WTC11 (cell line): ENCODE results near the gene HOXC11. TPM values are rescaled to one million over a fixed set of nuclear protein-coding genes. Genes with fewer than 3 reads are reported as not detected.

Experiments used
- ATAC-seq: fragments of 200-7000 bp; cut with Tn5 transposase; 2 replicates; pipeline ENCODE4 v1.10.0; 2021; ENCODE audit warnings: mild to moderate bottlenecking, moderate library complexity
- CTCF ChIA-PET: fragments of 300-600 bp; sonication (Branson Sonifier 250); formaldehyde crosslinking; loops from one replicate; lab custom pipeline; 2021; ENCODE audit warnings: antibody characterized with exemption; lab: Charles Lee
- POLR2A ChIA-PET: fragments of 350-600 bp; sonication (Branson Sonifier 250); formaldehyde crosslinking; loops from one replicate; lab custom pipeline; 2021; ENCODE audit warnings: antibody characterized with exemption; lab: Charles Lee
- DNase-seq: peaks from one replicate; pipeline ENCODE4 v3.0.0; 2021; ENCODE audit warnings: low spot score
- H3K27ac Mint-ChIP-seq: 2 replicates; pipeline ENCODE4 v1.8.0; 2021; ENCODE audit warnings: mixed read lengths
- H3K27me3 Mint-ChIP-seq: 2 replicates; pipeline ENCODE4 v1.8.0; 2021; ENCODE audit warnings: low read depth, mild to moderate bottlenecking, moderate library complexity, mixed read lengths
- H3K36me3 Mint-ChIP-seq: 2 replicates; pipeline ENCODE4 v1.8.0; 2021; ENCODE audit warnings: mixed read lengths
- H3K4me1 Mint-ChIP-seq: 2 replicates; pipeline ENCODE4 v1.8.0; 2022; ENCODE audit warnings: mixed read lengths
- H3K4me3 Mint-ChIP-seq: 2 replicates; pipeline ENCODE4 v1.8.0; 2021; ENCODE audit warnings: mild to moderate bottlenecking, moderate library complexity, mixed read lengths
- H3K9me3 Mint-ChIP-seq: 2 replicates; pipeline ENCODE4 v1.8.0; 2021; ENCODE audit warnings: mixed read lengths
- ARID4B ChIP-seq: sonication (generic); formaldehyde crosslinking; IDR thresholded peaks from 2 replicates; pipeline ENCODE4 v1.8.0; 2023; ENCODE audit warnings: missing genetic modification reagents, mild to moderate bottlenecking, borderline replicate concordance
- E2F4 ChIP-seq: sonication (generic); formaldehyde crosslinking; IDR thresholded peaks from 2 replicates; pipeline ENCODE4 v1.8.1; 2022; ENCODE audit warnings: low read depth, mild to moderate bottlenecking, moderate library complexity, missing genetic modification reagents, borderline replicate concordance
- JAZF1 ChIP-seq: fragments of 250-450 bp; sonication (Bioruptor Pico); IDR thresholded peaks from 2 replicates; pipeline ENCODE4 v1.9.0; 2021; ENCODE audit warnings: moderate library complexity, mild to moderate bottlenecking, inconsistent platforms
- RELA ChIP-seq: sonication (generic); formaldehyde crosslinking; IDR thresholded peaks from 2 replicates; pipeline ENCODE4 v1.8.1; 2022; ENCODE audit warnings: missing genetic modification reagents, mild to moderate bottlenecking, borderline replicate concordance
- SOX15 ChIP-seq: fragments of 250-450 bp; sonication (Bioruptor Pico); IDR thresholded peaks from 2 replicates; pipeline ENCODE4 v1.9.0; 2021; ENCODE audit warnings: mild to moderate bottlenecking
- TP53 ChIP-seq: sonication (generic); formaldehyde crosslinking; IDR thresholded peaks from 2 replicates; pipeline ENCODE4 v1.8.1; 2023; ENCODE audit warnings: mild to moderate bottlenecking, missing genetic modification reagents
- ZNF281 ChIP-seq: sonication (generic); formaldehyde crosslinking; IDR thresholded peaks from 2 replicates; pipeline ENCODE4 v1.8.0; 2023; ENCODE audit warnings: mild to moderate bottlenecking, missing genetic modification reagents
- total RNA-seq: library from RNA; stranded (reverse); gene quantifications from 3 replicates; pipeline ENCODE4 v1.2.3, GENCODE V29; 2021
- TF ChIP-seq, protein P1 (sequence below): fragments of 250-450 bp; sonication (Bioruptor Pico); IDR thresholded peaks from 2 replicates; pipeline ENCODE4 v1.9.0; 2021; ENCODE audit warnings: mild to moderate bottlenecking, borderline replicate concordance
- TF ChIP-seq, protein P2 (sequence below): sonication (generic); formaldehyde crosslinking; IDR thresholded peaks from 2 replicates; pipeline ENCODE4 v1.8.0; 2023; ENCODE audit warnings: missing genetic modification reagents
- TF ChIP-seq, protein P3 (sequence below): sonication (generic); formaldehyde crosslinking; IDR thresholded peaks from 2 replicates; pipeline ENCODE4 v1.8.1; 2022; ENCODE audit warnings: mild to moderate bottlenecking, moderate library complexity, missing genetic modification reagents
- TF ChIP-seq, protein P4 (sequence below): sonication (generic); formaldehyde crosslinking; conservative IDR thresholded peaks from 2 replicates; pipeline ENCODE4 v1.8.1; 2022; ENCODE audit warnings: mild to moderate bottlenecking, missing genetic modification reagents
- TF ChIP-seq, protein P5 (sequence below): sonication (generic); formaldehyde crosslinking; IDR thresholded peaks from 2 replicates; pipeline ENCODE4 v1.8.1; 2023; ENCODE audit warnings: mild to moderate bottlenecking, missing genetic modification reagents, moderate library complexity

Gene HOXC11
- total RNA-seq, 1 experiment from 2014 or later: not detected

DNA sequence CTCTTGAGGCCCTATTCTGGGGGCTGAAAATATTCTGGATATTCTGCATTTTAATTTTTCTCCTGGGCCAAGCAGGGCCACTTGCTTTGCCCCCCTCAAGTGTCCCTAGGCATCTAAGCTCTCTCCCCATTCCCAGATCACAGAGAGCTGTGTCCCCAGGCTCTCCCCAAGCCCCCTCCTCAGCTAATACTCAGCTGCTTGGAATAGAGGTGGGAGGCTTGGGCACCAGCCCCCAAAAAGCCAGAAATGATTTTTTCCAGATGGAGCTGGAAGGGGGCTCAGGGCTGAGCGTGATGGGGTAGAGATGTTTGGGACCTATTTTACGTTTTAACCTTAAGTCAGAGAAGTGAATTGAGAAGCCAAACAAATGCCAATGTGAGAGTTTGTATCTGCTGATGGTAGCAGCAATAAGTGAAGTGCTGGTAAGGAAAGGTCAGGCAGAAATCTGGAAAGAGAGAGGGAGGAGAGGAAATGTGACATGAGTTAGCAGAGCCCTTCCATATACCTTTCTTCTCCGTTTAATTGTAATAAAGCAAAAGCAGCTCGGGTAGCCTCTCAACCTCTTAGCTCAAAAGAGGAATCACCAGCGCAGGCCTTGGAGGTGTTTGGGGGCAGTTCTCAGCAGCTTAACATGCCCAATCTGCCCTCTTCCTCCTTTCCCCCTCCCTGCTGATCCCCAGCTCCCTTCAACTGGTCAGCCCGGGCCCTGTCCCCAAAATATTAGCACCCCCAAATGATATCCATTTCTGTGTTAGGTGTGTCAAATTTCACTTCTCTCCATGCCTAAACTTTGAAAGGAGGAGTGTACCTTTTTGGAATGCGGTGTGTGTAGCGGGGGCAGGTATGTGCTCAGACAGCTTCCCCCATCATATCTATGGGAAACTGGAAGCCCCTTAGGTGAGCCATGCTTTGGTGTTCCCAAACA lies 50.3 kb downstream of the HOXC11 start (continued):
- TF ChIP-seq TP53 (CRISPR knock-in tag) (no peak), SOX15 (CRISPR knock-in tag) (no peak), ARID4B (CRISPR knock-in tag) (no peak), ZNF281 (CRISPR knock-in tag) (no peak)

DNA sequence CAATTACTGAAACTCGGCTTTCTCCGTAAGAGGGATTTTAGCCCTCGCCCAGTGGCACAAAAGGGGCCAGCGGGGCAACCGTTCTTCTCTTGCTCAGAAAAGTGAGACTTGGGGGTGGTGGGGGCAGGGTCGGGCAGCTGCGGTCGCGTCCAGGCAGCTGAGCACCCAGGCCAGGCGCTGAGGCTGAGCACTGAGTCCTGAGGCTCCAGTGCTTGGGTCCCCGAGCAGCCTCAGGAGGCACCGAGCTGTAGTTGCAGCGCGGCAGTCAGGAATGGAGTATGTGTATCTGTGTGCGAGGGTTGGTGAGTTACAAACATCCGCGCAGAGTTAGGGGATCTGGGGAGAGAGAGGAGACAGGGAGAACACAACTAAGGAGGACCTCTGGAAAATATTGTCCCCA lies 51.2 kb downstream of the HOXC11 start:
- POLR2A ChIA-PET: interaction anchor here (0.5 to 1.5 kb wide), 2 partner anchors 175 to 177 kb away, joined by 3 to 4 read pairs; no protein-coding TSS in a partner anchor
- CTCF ChIA-PET: interaction anchor here (0.9 to 3.9 kb wide), 9 partner anchors 9 to 191 kb away, joined by 3 to 25 read pairs (median 9); partner anchors contain the start of genes HOXC5, HOXC8 and SMUG1
- Mint-ChIP-seq H3K9me3 (no peaks in the 10 kb centered on the region), H3K4me3 (no peak overlapping the region), H3K4me1 (peaks cover 24% of the 10 kb centered on the region), H3K27ac (no peak overlapping the region), H3K36me3 (no peaks in the 10 kb centered on the region; the same call in 1 of the 2 replicates), H3K27me3 (peaks cover 100% of the 10 kb centered on the region)
- DNase-seq: no peak
- peak; percentile 55 for ATAC-seq
- TF ChIP-seq ZNF281 (CRISPR knock-in tag) (no peak), RELA (CRISPR knock-in tag) (no peak), E2F4 (CRISPR knock-in tag) (no peak), JAZF1 (CRISPR knock-in tag) (no peak)
- TF ChIP-seq, protein P1, sequence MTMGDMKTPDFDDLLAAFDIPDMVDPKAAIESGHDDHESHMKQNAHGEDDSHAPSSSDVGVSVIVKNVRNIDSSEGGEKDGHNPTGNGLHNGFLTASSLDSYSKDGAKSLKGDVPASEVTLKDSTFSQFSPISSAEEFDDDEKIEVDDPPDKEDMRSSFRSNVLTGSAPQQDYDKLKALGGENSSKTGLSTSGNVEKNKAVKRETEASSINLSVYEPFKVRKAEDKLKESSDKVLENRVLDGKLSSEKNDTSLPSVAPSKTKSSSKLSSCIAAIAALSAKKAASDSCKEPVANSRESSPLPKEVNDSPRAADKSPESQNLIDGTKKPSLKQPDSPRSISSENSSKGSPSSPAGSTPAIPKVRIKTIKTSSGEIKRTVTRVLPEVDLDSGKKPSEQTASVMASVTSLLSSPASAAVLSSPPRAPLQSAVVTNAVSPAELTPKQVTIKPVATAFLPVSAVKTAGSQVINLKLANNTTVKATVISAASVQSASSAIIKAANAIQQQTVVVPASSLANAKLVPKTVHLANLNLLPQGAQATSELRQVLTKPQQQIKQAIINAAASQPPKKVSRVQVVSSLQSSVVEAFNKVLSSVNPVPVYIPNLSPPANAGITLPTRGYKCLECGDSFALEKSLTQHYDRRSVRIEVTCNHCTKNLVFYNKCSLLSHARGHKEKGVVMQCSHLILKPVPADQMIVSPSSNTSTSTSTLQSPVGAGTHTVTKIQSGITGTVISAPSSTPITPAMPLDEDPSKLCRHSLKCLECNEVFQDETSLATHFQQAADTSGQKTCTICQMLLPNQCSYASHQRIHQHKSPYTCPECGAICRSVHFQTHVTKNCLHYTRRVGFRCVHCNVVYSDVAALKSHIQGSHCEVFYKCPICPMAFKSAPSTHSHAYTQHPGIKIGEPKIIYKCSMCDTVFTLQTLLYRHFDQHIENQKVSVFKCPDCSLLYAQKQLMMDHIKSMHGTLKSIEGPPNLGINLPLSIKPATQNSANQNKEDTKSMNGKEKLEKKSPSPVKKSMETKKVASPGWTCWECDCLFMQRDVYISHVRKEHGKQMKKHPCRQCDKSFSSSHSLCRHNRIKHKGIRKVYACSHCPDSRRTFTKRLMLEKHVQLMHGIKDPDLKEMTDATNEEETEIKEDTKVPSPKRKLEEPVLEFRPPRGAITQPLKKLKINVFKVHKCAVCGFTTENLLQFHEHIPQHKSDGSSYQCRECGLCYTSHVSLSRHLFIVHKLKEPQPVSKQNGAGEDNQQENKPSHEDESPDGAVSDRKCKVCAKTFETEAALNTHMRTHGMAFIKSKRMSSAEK (CRISPR knock-in tag): no peak
- TF ChIP-seq, protein P2, sequence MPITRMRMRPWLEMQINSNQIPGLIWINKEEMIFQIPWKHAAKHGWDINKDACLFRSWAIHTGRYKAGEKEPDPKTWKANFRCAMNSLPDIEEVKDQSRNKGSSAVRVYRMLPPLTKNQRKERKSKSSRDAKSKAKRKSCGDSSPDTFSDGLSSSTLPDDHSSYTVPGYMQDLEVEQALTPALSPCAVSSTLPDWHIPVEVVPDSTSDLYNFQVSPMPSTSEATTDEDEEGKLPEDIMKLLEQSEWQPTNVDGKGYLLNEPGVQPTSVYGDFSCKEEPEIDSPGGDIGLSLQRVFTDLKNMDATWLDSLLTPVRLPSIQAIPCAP (CRISPR knock-in tag): no peak
- TF ChIP-seq, protein P3, sequence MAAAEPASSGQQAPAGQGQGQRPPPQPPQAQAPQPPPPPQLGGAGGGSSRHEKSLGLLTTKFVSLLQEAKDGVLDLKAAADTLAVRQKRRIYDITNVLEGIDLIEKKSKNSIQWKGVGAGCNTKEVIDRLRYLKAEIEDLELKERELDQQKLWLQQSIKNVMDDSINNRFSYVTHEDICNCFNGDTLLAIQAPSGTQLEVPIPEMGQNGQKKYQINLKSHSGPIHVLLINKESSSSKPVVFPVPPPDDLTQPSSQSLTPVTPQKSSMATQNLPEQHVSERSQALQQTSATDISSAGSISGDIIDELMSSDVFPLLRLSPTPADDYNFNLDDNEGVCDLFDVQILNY (CRISPR knock-in tag): no peak
- TF ChIP-seq, protein P4, sequence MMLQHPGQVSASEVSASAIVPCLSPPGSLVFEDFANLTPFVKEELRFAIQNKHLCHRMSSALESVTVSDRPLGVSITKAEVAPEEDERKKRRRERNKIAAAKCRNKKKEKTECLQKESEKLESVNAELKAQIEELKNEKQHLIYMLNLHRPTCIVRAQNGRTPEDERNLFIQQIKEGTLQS (CRISPR knock-in tag): no peak
- TF ChIP-seq, protein P5, sequence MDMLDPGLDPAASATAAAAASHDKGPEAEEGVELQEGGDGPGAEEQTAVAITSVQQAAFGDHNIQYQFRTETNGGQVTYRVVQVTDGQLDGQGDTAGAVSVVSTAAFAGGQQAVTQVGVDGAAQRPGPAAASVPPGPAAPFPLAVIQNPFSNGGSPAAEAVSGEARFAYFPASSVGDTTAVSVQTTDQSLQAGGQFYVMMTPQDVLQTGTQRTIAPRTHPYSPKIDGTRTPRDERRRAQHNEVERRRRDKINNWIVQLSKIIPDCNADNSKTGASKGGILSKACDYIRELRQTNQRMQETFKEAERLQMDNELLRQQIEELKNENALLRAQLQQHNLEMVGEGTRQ (CRISPR knock-in tag): no peak
